Measurements from ENCODE around the gene BANK1. TPM values are rescaled to one million over a fixed set of nuclear protein-coding genes. Genes with fewer than 3 reads are reported as not detected.

Gene BANK1
- total RNA-seq, 4 donors from 2014 or later, result 0.22 to 1.4 (median 0.96) TPM

- TF ChIP-seq POLR2A (IDR thresholded peaks at IDR 0.05) (no peak), CTCF (IDR thresholded peaks at IDR 0.05) (no peak)
- intact Hi-C loops (cut with DNase I; ENCODE audit: low total_unique reads), result no loop called here
- DNase-seq (ENCODE audit: low spot score in 2 of 2), result no peak
- H3K4me3 ChIP-seq (ENCODE audit: low read depth, poor library complexity, severe bottlenecking), result no peak overlapping the region
These were observed 5.2 kb downstream of the BANK1 start for GRCh38 chr4:101795704-101796103.

- TF ChIP-seq CTCF (IDR thresholded peaks at IDR 0.05) (no peak), POLR2A (IDR thresholded peaks at IDR 0.05) (no peak)
- intact Hi-C loops (cut with DNase I; ENCODE audit: low total_unique reads), result no loop called here
- no peak for DNase-seq (ENCODE audit: low spot score in 2 of 2)
- 66 to 69% methylated on average over 3 of the region's 3 CpGs for WGBS, 2 donors
- H3K4me3 ChIP-seq (ENCODE audit: low read depth, poor library complexity, severe bottlenecking), result no peak overlapping the region
These were observed 11.4 kb downstream of the BANK1 start for GRCh38 chr4:101801958-101802357.

- intact Hi-C loops (cut with DNase I; ENCODE audit: low total_unique reads), result no loop called here
- 71 to 77% methylated on average over 2 of the region's 2 CpGs for WGBS, 2 donors
- no peak for TF ChIP-seq POLR2A (IDR thresholded peaks at IDR 0.05)
- TF ChIP-seq CTCF (IDR thresholded peaks at IDR 0.05), result no peak
- no peak for DNase-seq (ENCODE audit: low spot score in 2 of 2)
- no peak overlapping the region for H3K4me3 ChIP-seq (ENCODE audit: low read depth, poor library complexity, severe bottlenecking)
These were observed 16.4 kb downstream of the BANK1 start for GRCh38 chr4:101806914-101807313.

GRCh38 chr4:101807351-101807750 is 16.8 kb downstream of the BANK1 start:
- intact Hi-C loops (cut with DNase I; ENCODE audit: low total_unique reads), result no loop called here
- DNase-seq (ENCODE audit: low spot score in 2 of 2), result no peak
- WGBS, 2 donors, result 45 to 59% methylated on average over 2 of the region's 2 CpGs
- no peak for TF ChIP-seq POLR2A (IDR thresholded peaks at IDR 0.05)
- TF ChIP-seq CTCF (IDR thresholded peaks at IDR 0.05), result no peak
- no peak overlapping the region for H3K4me3 ChIP-seq (ENCODE audit: low read depth, poor library complexity, severe bottlenecking)

- TF ChIP-seq CTCF (IDR thresholded peaks at IDR 0.05), result no peak
- TF ChIP-seq POLR2A (IDR thresholded peaks at IDR 0.05), result no peak
- WGBS, 2 donors, result 83 to 88% methylated on average over 5 of the region's 5 CpGs
- intact Hi-C loops (cut with DNase I; ENCODE audit: low total_unique reads), result no loop called here
- DNase-seq (ENCODE audit: low spot score in 2 of 2), result no peak
- H3K4me3 ChIP-seq (ENCODE audit: low read depth, poor library complexity, severe bottlenecking), result no peak overlapping the region
These were observed 23.1 kb downstream of the BANK1 start for GRCh38 chr4:101813604-101814003.

GRCh38 chr4:101818362-101818761 is 27.8 kb downstream of the BANK1 start:
- WGBS, 2 donors, result 51 to 52% methylated on average over 2 of the region's 2 CpGs

More at GRCh38 chr4:101818362-101818761, 27.8 kb downstream of the BANK1 start:
- TF ChIP-seq POLR2A (IDR thresholded peaks at IDR 0.05) (no peak), CTCF (IDR thresholded peaks at IDR 0.05) (no peak)
- DNase-seq (ENCODE audit: low spot score in 2 of 2), result no peak
- no peak overlapping the region for H3K4me3 ChIP-seq (ENCODE audit: low read depth, poor library complexity, severe bottlenecking)
- intact Hi-C loops (cut with DNase I; ENCODE audit: low total_unique reads), result no loop called here
